HUES64 (cell line): ENCODE measurements around the gene SLC39A10.
"Not testable (repeated sequence)": the region's sequence is repeated elsewhere in the genome, so short reads cannot be mapped to it uniquely, and the experiment has no call there.

Experiments used
- H3K27ac ChIP-seq: 2 replicates; pipeline ENCODE4 v1.7.0; 2013; ENCODE audit warnings: low read depth, low read length, inconsistent platforms
- H3K27me3 ChIP-seq: 2 replicates; pipeline ENCODE4 v1.6.1; 2013; ENCODE audit warnings: mild to moderate bottlenecking, low read length; ENCODE audit not compliant: insufficient read depth
- H3K36me3 ChIP-seq: 2 replicates; pipeline ENCODE4 v1.6.1; 2013; ENCODE audit warnings: mild to moderate bottlenecking, low read length; ENCODE audit not compliant: insufficient read depth
- H3K4me1 ChIP-seq: 2 replicates; pipeline ENCODE4 v1.6.1; 2013; ENCODE audit warnings: mild to moderate bottlenecking, low read length, moderate library complexity; ENCODE audit not compliant: insufficient read depth
- H3K4me3 ChIP-seq: 2 replicates; pipeline ENCODE4 v1.5.1; 2013; ENCODE audit warnings: mild to moderate bottlenecking, low read length, moderate library complexity
- H3K9ac ChIP-seq: 2 replicates; pipeline ENCODE4 v1.6.1; 2013; ENCODE audit warnings: mild to moderate bottlenecking, low read depth, low read length
- H3K9me3 ChIP-seq: 2 replicates; pipeline ENCODE4 v1.6.1; 2013; ENCODE audit warnings: low read depth, low read length; ENCODE audit not compliant: insufficient read depth
- WGBS: fragments of 150-250, 120-280 bp; methylation state at CpG from one replicate; pipeline ENCODE4 v1.1.7; 2013; ENCODE audit warnings: missing lambda C conversion rate; 5-methylcytosine and 5-hydroxymethylcytosine counted together

SLC39A10 gene

GRCh38 chr2:195659114-195659513, 2.1 kb downstream of the SLC39A10 start:
- 68% methylated on average over 5 of the region's 5 CpGs for WGBS
- H3K27ac ChIP-seq = no peak overlapping the region
- H3K4me3 ChIP-seq = peak overlapping the region; percentile 89
- H3K9ac ChIP-seq = no peak overlapping the region
- no peaks in the 10 kb centered on the region for H3K27me3 ChIP-seq
- peaks cover 30% of the 10 kb centered on the region for H3K4me1 ChIP-seq
- 0 out of 2 replicates have a peak, but pooled peaks cover 5% of the 10 kb centered on the region for H3K36me3 ChIP-seq
- H3K9me3 ChIP-seq = no peaks in the 10 kb centered on the region

GRCh38 chr2:195659982-195660890, 3.2 kb downstream of the SLC39A10 start:
- H3K36me3 ChIP-seq = 0 out of 2 replicates have a peak, but pooled peaks cover 5% of the 10 kb centered on the region
- peaks cover 30% of the 10 kb centered on the region for H3K4me1 ChIP-seq
- H3K9ac ChIP-seq = no peak overlapping the region
- H3K27ac ChIP-seq = no peak overlapping the region
- no peaks in the 10 kb centered on the region for H3K27me3 ChIP-seq
- H3K9me3 ChIP-seq = no peaks in the 10 kb centered on the region
- 67% methylated on average over 2 of the region's 6 CpGs for WGBS
- H3K4me3 ChIP-seq = peak overlapping the region; percentile 89

GRCh38 chr2:195662138-195662537, 5.1 kb downstream of the SLC39A10 start:
- 63% methylated on average over 3 of the region's 3 CpGs for WGBS
- Histone ChIP-seq H3K4me3 (no peak overlapping the region), H3K27ac (no peak overlapping the region), H3K9me3 (no peaks in the 10 kb centered on the region), H3K36me3 (0 out of 2 replicates have a peak, but pooled peaks cover 5% of the 10 kb centered on the region), H3K9ac (no peak overlapping the region), H3K27me3 (no peaks in the 10 kb centered on the region), H3K4me1 (peaks cover 27% of the 10 kb centered on the region)

- H3K4me3 ChIP-seq = no peak overlapping the region
- 0 out of 2 replicates have a peak, but pooled peaks cover 5% of the 10 kb centered on the region for H3K36me3 ChIP-seq
- H3K4me1 ChIP-seq = peaks cover 30% of the 10 kb centered on the region
- H3K9me3 ChIP-seq = no peaks in the 10 kb centered on the region
- no peaks in the 10 kb centered on the region for H3K27me3 ChIP-seq
- WGBS = 95% methylated on average over 3 of the region's 3 CpGs
- no peak overlapping the region for H3K27ac ChIP-seq
- no peak overlapping the region for H3K9ac ChIP-seq
Measured at GRCh38 chr2:195663007-195663406, 6.0 kb downstream of the SLC39A10 start.

GRCh38 chr2:195664528-195664927, 7.5 kb downstream of the SLC39A10 start:
- Histone ChIP-seq H3K9ac (no peak overlapping the region), H3K36me3 (no peaks in the 10 kb centered on the region), H3K4me3 (no peak overlapping the region), H3K27me3 (no peaks in the 10 kb centered on the region), H3K4me1 (peaks cover 18% of the 10 kb centered on the region), H3K27ac (no peak overlapping the region), H3K9me3 (no peaks in the 10 kb centered on the region)
- WGBS = 100% methylated on average over 1 of the region's 1 CpG

GRCh38 chr2:195665153-195665552, 8.1 kb downstream of the SLC39A10 start:
- H3K4me3 ChIP-seq, H3K9me3 ChIP-seq, H3K27ac ChIP-seq, H3K9ac ChIP-seq, H3K27me3 ChIP-seq, H3K36me3 ChIP-seq: not testable (repeated sequence)
- H3K4me1 ChIP-seq = peaks cover 12% of the 10 kb centered on the region
- 97% methylated on average over 4 of the region's 4 CpGs for WGBS

GRCh38 chr2:195666113-195666712, 9.2 kb downstream of the SLC39A10 start:
- no peak overlapping the region for H3K9ac ChIP-seq
- no peaks in the 10 kb centered on the region for H3K27me3 ChIP-seq
- WGBS = 93% methylated on average over 3 of the region's 3 CpGs
- H3K4me1 ChIP-seq = peaks cover 11% of the 10 kb centered on the region; the same call in 1 of the 2 replicates
- H3K9me3 ChIP-seq = no peaks in the 10 kb centered on the region
- H3K27ac ChIP-seq = no peak overlapping the region
- H3K36me3 ChIP-seq = 0 out of 2 replicates have a peak, but pooled peaks cover 3% of the 10 kb centered on the region
- no peak overlapping the region for H3K4me3 ChIP-seq

- Histone ChIP-seq H3K4me1 (peaks cover 11% of the 10 kb centered on the region; the same call in 1 of the 2 replicates), H3K9me3 (no peaks in the 10 kb centered on the region), H3K27me3 (no peaks in the 10 kb centered on the region), H3K9ac (no peak overlapping the region), H3K4me3 (no peak overlapping the region), H3K36me3 (0 out of 2 replicates have a peak, but pooled peaks cover 3% of the 10 kb centered on the region), H3K27ac (no peak overlapping the region)
Measured at GRCh38 chr2:195667974-195668373, 10.9 kb downstream of the SLC39A10 start.

GRCh38 chr2:195670191-195670590, 13.2 kb downstream of the SLC39A10 start:
- Histone ChIP-seq H3K4me3 (no peak overlapping the region), H3K4me1 (peaks cover 11% of the 10 kb centered on the region; the same call in 1 of the 2 replicates), H3K27ac (no peak overlapping the region), H3K9ac (no peak overlapping the region), H3K9me3 (no peaks in the 10 kb centered on the region), H3K36me3 (peaks cover 14% of the 10 kb centered on the region), H3K27me3 (no peaks in the 10 kb centered on the region)

- H3K9me3 ChIP-seq = no peaks in the 10 kb centered on the region
- peaks cover 14% of the 10 kb centered on the region for H3K36me3 ChIP-seq
- no peak overlapping the region for H3K9ac ChIP-seq
- H3K27me3 ChIP-seq = no peaks in the 10 kb centered on the region
- no peak overlapping the region for H3K4me3 ChIP-seq
- peaks cover 9% of the 10 kb centered on the region; the same call in 1 of the 2 replicates for H3K4me1 ChIP-seq
- H3K27ac ChIP-seq = no peak overlapping the region
- WGBS = 68% methylated on average over 4 of the region's 4 CpGs
Measured at GRCh38 chr2:195671563-195671962, 14.5 kb downstream of the SLC39A10 start.

GRCh38 chr2:195672674-195673073, 15.6 kb downstream of the SLC39A10 start:
- no peaks in the 10 kb centered on the region for H3K4me1 ChIP-seq
- 98% methylated on average over 4 of the region's 4 CpGs for WGBS
- peaks cover 14% of the 10 kb centered on the region for H3K36me3 ChIP-seq
- H3K27me3 ChIP-seq = no peaks in the 10 kb centered on the region
- H3K9ac ChIP-seq = no peak overlapping the region
- no peak overlapping the region for H3K27ac ChIP-seq
- no peaks in the 10 kb centered on the region for H3K9me3 ChIP-seq
- H3K4me3 ChIP-seq = no peak overlapping the region
